Gastroesophageal sphincter (tissue), 4 donors: ENCODE results near the gene DRAP1. TPM values are rescaled to one million over a fixed set of nuclear protein-coding genes. Genes with fewer than 3 reads are reported as not detected.
A peak's percentile ranks its signal among the peaks of the same experiment; 100 is the strongest.

Source experiments
- ATAC-seq: fragments of 150-250 bp; one replicate; pipeline ENCODE4 v1.9.1; 2016; ENCODE audit warnings: mild to moderate bottlenecking, moderate library complexity
- H3K27ac ChIP-seq, 4 donors: fragments of 200-600 bp; sonication (generic) in 3 of 4; 1 replicate in 3 of 4; 2 replicates in 1 of 4; pipeline ENCODE4 v1.5.1; 2016 to 2019
- H3K27me3 ChIP-seq: fragments of 200-600 bp; sonication (generic); one replicate; pipeline ENCODE4 v1.5.1; 2019
- H3K36me3 ChIP-seq, 2 donors: fragments of 200-600 bp; sonication (generic); one replicate each; pipeline ENCODE4 v1.5.1; 2019; ENCODE audit warnings: control low read depth in 1 of 2
- H3K4me1 ChIP-seq, 3 donors: fragments of 200-600 bp; sonication (generic); 1 replicate in 2 of 3; 2 replicates in 1 of 3; pipeline ENCODE4 v1.5.1; 2016 to 2019; ENCODE audit warnings: control low read depth in 2 of 3
- H3K4me3 ChIP-seq, 2 donors: fragments of 200-600 bp; sonication (generic); one replicate each; pipeline ENCODE4 v1.5.1; 2019; ENCODE audit warnings: mild to moderate bottlenecking in 1 of 2, moderate library complexity in 1 of 2
- H3K9me3 ChIP-seq, 3 donors: fragments of 200-600 bp; sonication (generic); one replicate each; pipeline ENCODE4 v1.5.1; 2017 to 2019; ENCODE audit warnings: control low read depth in 2 of 3
- CTCF ChIP-seq, 4 experiments: fragments of 200-600 bp in 2 of 4; fragments of 450-650 bp in 2 of 4; sonication (generic) in 1 of 4; IDR thresholded peaks; one replicate each; pipeline ENCODE4 v1.5.1; 2017 to 2019; ENCODE audit warnings: antibody characterized with exemption in 4 of 4, mild to moderate bottlenecking in 2 of 4, moderate library complexity in 2 of 4
- EP300 ChIP-seq: sonication (generic); formaldehyde crosslinking; IDR thresholded peaks from one replicate; pipeline ENCODE4 v1.6.1; 2017; ENCODE audit warnings: antibody characterized with exemption, mild to moderate bottlenecking
- POLR2A ChIP-seq, 2 donors: fragments of 450-650 bp; IDR thresholded peaks; one replicate each; pipeline ENCODE4 v1.6.1; 2017; ENCODE audit warnings: antibody characterized with exemption in 2 of 2, mild to moderate bottlenecking in 2 of 2, moderate library complexity in 1 of 2
- POLR2AphosphoS5 ChIP-seq: sonication (generic); formaldehyde crosslinking; IDR thresholded peaks from one replicate; pipeline ENCODE4 v1.6.1; 2017; ENCODE audit warnings: antibody characterized with exemption
- WGBS, 2 donors: methylation state at CpG; one replicate each; pipeline ENCODE4 v1.1.5; 2018; ENCODE audit warnings: low coverage in 1 of 2; 5-methylcytosine and 5-hydroxymethylcytosine counted together
- total RNA-seq, 4 donors: library from RNA; depleted of rRNA; stranded (reverse); fragments of >200 nt; gene quantifications; one replicate each; pipeline ENCODE4 v1.1.0, GENCODE V29; 2016

The DRAP1 gene
- total RNA-seq, 4 donors from 2014 or later, result 80.2 to 118 (median 98.8) TPM

GRCh38 chr11:65917434-65918210, 1.6 kb upstream of the DRAP1 start:
- no peak for ATAC-seq
- Histone ChIP-seq H3K9me3 (no peaks in the 10 kb centered on the region), H3K36me3 (peaks cover 0 to 29% of the 10 kb centered on the region in 2 donors), H3K27ac (peak overlapping the region; percentile 78 to 98 (median 97)), H3K27me3 (no peaks in the 10 kb centered on the region), H3K4me1 (peaks cover 0 to 66% (median 42%) of the 10 kb centered on the region in 3 donors), H3K4me3 (peak overlapping the region; percentile 59 to 99)
- 69% methylated on average over 6 of the region's 35 CpGs; no CpG with 5 or more reads in 1 of the 2 donors for WGBS, 2 donors
- TF ChIP-seq EP300, result no peak
- no peak for TF ChIP-seq CTCF (IDR thresholded peaks at IDR 0.05)
- TF ChIP-seq POLR2AphosphoS5, result no peak
- TF ChIP-seq POLR2A (IDR thresholded peaks at IDR 0.05), result no peak

- Histone ChIP-seq H3K4me3 (peak within 1 kb of the TSS; percentile 88 to 99), H3K27ac (peak within 1 kb of the TSS; percentile 78 to 98 (median 97)), H3K9me3 (no peaks in the 10 kb centered on the region), H3K4me1 (peaks cover 0 to 59% (median 42%) of the 10 kb centered on the region in 3 donors), H3K27me3 (no peaks in the 10 kb centered on the region), H3K36me3 (peaks cover 0 to 38% of the 10 kb centered on the region in 2 donors)
- peak; percentile 28 for TF ChIP-seq POLR2AphosphoS5
- TF ChIP-seq POLR2A (IDR thresholded peaks at IDR 0.05), result peak in 1 of 2 donors; percentile 41
- peak in 1 of 4 experiments; percentile 5 for TF ChIP-seq CTCF (IDR thresholded peaks at IDR 0.05)
- TF ChIP-seq EP300, result no peak
- WGBS, 2 donors, result 2 to 37% methylated on average over 3 to 6 of the region's 77 CpGs
- ATAC-seq, result peak; percentile 79
Observed at GRCh38 chr11:65918211-65919140, 750 bp upstream of the DRAP1 start, which contains the start of gene C11orf68. C11orf68 (minus strand) TSS chr11:65919062; CDS start chr11:65919031, 31 bp downstream.

GRCh38 chr11:65919573-65920371, 546 bp downstream of the DRAP1 start:
- H3K4me3 ChIP-seq, result peak overlapping the region; percentile 88 to 99
- ATAC-seq, result peak; percentile 24
- peak overlapping the region; percentile 73 to 98 (median 96) for H3K27ac ChIP-seq
- peaks cover 0 to 42% of the 10 kb centered on the region in 2 donors for H3K36me3 ChIP-seq
- H3K27me3 ChIP-seq, result no peaks in the 10 kb centered on the region
- no CpG with 5 or more reads among the region's 60 CpGs for WGBS, 2 donors
- TF ChIP-seq CTCF (IDR thresholded peaks at IDR 0.05) (no peak), EP300 (no peak), POLR2A (IDR thresholded peaks at IDR 0.05) (no peak), POLR2AphosphoS5 (no peak)
- H3K9me3 ChIP-seq, result no peaks in the 10 kb centered on the region
- H3K4me1 ChIP-seq, result peaks cover 0 to 52% (median 42%) of the 10 kb centered on the region in 3 donors

- peaks cover 0 to 46% (median 37%) of the 10 kb centered on the region in 3 donors for H3K4me1 ChIP-seq
- peaks cover 0 to 42% of the 10 kb centered on the region in 2 donors for H3K36me3 ChIP-seq
- H3K27me3 ChIP-seq, result no peaks in the 10 kb centered on the region
- 60 to 64% methylated on average over 1 to 8 of the region's 15 CpGs for WGBS, 2 donors
- ATAC-seq, result no peak
- H3K27ac ChIP-seq, result peak overlapping the region in 3 of 4 donors; percentile 94 to 98 (median 97)
- TF ChIP-seq POLR2A (IDR thresholded peaks at IDR 0.05) (no peak), EP300 (no peak), CTCF (IDR thresholded peaks at IDR 0.05) (no peak), POLR2AphosphoS5 (no peak)
- peak overlapping the region; percentile 88 to 99 for H3K4me3 ChIP-seq
- no peaks in the 10 kb centered on the region for H3K9me3 ChIP-seq
Observed at GRCh38 chr11:65920372-65920802, 1.2 kb downstream of the DRAP1 start.
